IPS DF 4.7 (cell line): Measurements from ENCODE around the gene SUN2.

Experiments used
- DNase-seq: peaks from one replicate; pipeline ENCODE4 v3.0.0-alpha.2; 2013; ENCODE audit warnings: low spot score; ENCODE audit errors: extremely low read depth

The SUN2 gene

GRCh38 chr22:38754751-38755154, 1.0 kb downstream of the SUN2 start:
- DNase-seq = no peak

- DNase-seq = no peak
These were observed 1.6 kb downstream of the SUN2 start for GRCh38 chr22:38753948-38754750.

GRCh38 chr22:38751422-38752346, 4.1 kb downstream of the SUN2 start:
- no peak for DNase-seq

GRCh38 chr22:38751066-38751421, 4.8 kb downstream of the SUN2 start:
- no peak for DNase-seq

- no peak for DNase-seq
These were observed 5.2 kb downstream of the SUN2 start for GRCh38 chr22:38750638-38751037.

- no peak for DNase-seq
These were observed 5.7 kb downstream of the SUN2 start for GRCh38 chr22:38750104-38750503.

- no peak for DNase-seq
These were observed 7.2 kb downstream of the SUN2 start for GRCh38 chr22:38748487-38749136.

- DNase-seq = no peak
These were observed 9.9 kb downstream of the SUN2 start for GRCh38 chr22:38745676-38746460.

- no peak for DNase-seq
These were observed 10.8 kb downstream of the SUN2 start for GRCh38 chr22:38744981-38745380.

GRCh38 chr22:38742176-38742942, 13.4 kb downstream of the SUN2 start:
- DNase-seq = no peak

GRCh38 chr22:38741576-38741975, 14.2 kb downstream of the SUN2 start:
- no peak for DNase-seq

- no peak for DNase-seq
These were observed 14.6 kb downstream of the SUN2 start for GRCh38 chr22:38741166-38741565.

GRCh38 chr22:38740754-38741153, 15.0 kb downstream of the SUN2 start:
- no peak for DNase-seq

- DNase-seq = no peak
These were observed 15.6 kb downstream of the SUN2 start for GRCh38 chr22:38740116-38740723.

- no peak for DNase-seq
These were observed 16.3 kb downstream of the SUN2 start for GRCh38 chr22:38739300-38740055.

GRCh38 chr22:38738475-38739070, 17.2 kb downstream of the SUN2 start:
- no peak for DNase-seq

- DNase-seq = no peak
These were observed 18.3 kb downstream of the SUN2 start for GRCh38 chr22:38737302-38738060.

- DNase-seq = no peak
These were observed 19.6 kb downstream of the SUN2 start for GRCh38 chr22:38736257-38736570.
